Occipital lobe (tissue), 2 donors: Measurements from ENCODE around the gene RNF151. TPM values are rescaled to one million over a fixed set of nuclear protein-coding genes. Genes with fewer than 3 reads are reported as not detected.
A peak's percentile ranks its signal among the peaks of the same experiment; 100 is the strongest.
"Not testable (repeated sequence)": the region's sequence is repeated elsewhere in the genome, so short reads cannot be mapped to it uniquely, and the experiment has no call there.

ENCODE experiments used
- DNase-seq: peaks from one replicate; lab custom pipeline; 2025; lab: John Stamatoyannopoulos, UW
- total RNA-seq: library from RNA; depleted of rRNA; stranded (reverse); fragments of >200 nt; gene quantifications from one replicate; pipeline ENCODE4 v1.2.3, GENCODE V29; 2014

Gene RNF151
- total RNA-seq, 1 donor from 2014 or later = not detected

DNA sequence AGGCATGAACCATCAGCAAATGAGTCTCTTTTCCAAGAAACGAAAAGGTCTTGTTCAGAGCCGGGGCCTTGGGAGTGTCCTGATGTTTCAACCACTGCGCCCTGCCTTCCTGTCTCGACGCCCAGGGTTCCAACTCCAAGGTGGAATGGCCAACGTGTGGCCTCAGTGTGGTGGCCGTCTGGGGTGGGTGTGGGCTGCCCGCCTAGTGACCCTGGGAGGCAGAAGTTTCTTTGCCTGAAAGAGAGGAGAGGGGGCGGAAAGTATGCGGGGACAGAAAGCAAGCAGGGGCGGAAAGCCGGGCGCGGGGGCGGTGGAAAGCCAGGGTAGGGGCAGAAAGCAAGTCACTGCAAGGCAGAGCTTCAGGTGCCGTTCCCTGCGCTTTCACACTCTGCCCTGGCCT is 27.7 kb upstream of the RNF151 start:
- no peak for DNase-seq

- not testable (repeated sequence) for DNase-seq
Observed at GRCh38 chr16:1939833-1940232, 26.8 kb upstream of the RNF151 start.

- no peak for DNase-seq
Observed at GRCh38 chr16:1940273-1941161, 26.1 kb upstream of the RNF151 start.

GRCh38 chr16:1941162-1942046 is 25.3 kb upstream of the RNF151 start:
- no peak for DNase-seq

DNA sequence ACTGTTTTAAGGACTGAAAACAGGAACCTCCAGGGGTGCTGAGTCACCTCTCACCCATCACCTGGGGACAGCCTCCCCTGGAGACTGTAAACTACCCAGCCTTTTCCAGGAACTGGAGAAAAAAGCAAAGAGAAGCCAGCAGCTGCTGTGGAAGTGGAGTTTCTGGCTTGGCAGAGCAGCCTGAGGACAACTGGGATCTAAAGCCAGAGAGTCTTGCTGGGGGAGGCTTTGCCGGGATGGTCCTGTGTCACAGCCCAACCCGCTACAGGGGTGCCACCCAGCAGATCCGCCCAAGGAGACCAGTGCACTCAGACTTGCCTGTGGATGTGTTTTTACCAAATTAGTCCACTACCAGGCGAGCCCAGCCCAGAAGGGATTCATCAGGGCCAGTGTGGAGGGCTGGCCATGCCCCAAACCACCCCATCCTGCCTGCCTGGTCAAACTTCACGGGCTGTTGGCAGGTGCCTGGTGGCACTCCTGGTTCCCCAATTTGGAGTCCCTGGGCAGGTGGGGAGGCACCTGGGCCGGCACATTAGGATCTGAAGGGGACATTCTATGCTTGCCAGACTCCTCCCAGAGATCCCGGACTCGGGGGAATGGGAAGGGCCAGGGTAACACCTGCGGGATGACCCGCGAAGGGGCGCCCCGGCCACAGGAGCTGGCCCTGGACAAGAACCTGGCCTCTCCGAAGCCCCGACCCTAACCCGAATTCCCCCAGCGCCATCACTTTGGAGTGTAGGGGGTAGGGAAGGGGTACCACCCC is 24.4 kb upstream of the RNF151 start:
- DNase-seq = no peak

GRCh38 chr16:1942810-1943726 is 23.6 kb upstream of the RNF151 start, which contains the start of gene MSRB1:
Gene MSRB1 (minus strand): TSS chr16:1943199. CDS start chr16:1943156, 43 bp downstream.
- peak; percentile 98 for DNase-seq

DNA sequence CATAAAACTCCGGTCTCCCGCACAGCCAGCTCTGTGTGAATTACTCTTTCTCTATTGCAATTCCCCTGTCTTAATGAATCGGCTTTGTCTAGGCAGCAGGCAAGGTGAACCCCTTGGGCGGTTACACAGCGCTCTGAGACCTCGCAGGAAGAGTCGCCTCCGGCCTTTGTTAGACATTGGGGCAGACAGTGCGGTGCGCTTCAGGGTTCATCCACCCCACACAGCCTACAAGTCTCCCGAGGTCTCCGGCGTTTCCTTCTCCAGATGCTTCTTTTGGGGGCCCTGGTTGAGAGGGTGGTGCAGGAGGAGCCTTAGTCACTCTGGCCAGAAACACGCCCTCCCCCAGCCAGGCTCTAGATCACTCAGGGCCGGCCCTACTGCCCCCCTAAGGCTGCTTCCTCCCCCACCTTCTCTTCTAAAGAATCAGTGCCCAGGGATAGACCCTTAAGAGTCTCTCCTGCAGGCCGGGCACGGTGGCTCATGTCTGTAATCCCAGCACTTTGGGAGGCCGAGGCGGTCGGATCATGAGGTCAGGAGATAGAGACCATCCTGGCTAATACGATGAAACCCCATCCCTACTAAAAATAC is 21.9 kb upstream of the RNF151 start:
- DNase-seq = no peak

- DNase-seq = no peak
Observed at GRCh38 chr16:1945559-1946391, 20.9 kb upstream of the RNF151 start.

DNA sequence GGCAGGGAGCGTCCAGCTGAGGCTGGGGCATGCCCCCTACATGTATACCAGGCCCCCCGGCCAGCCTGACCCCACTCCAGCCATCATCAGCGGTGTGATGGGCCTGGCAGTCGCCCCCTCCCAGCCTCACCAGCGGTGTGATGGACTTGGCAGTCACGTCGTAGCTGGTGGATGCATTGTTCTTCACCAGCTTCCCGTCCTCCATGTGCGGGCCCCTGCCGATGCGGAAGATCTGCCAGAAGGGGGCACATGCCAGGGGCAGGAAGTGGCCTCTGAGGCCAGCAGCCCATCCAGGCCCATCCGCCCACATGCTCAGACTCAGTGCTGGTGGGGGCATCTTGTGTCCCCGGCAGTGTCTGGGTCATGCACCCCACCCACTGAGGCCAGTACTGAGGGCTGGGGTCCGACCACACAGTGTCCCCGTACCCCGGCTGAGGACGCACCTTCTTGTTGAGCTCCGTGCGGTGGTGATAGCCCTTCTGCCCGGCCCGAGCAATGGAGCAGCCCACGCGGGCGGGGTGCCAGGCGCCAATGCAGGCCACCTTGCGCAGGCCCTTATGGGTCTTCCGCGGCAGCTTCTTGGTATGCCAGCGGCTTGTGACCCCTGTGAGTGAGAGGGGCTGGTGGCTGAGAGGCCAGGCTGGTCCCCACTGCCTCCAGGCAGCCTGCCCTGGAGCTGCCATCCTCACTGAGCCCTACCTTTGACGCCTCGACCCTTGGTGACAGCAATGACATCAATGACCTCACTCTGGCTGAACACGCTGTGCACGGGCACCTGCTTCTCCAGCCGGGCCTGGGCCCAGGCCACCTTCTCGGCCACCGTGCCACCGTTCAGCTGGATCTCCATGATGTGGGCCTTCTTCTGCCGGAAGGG is 19.9 kb upstream of the RNF151 start:
- no peak for DNase-seq

GRCh38 chr16:1947369-1947670 is 19.3 kb upstream of the RNF151 start:
- no peak for DNase-seq

- DNase-seq = no peak
Observed at GRCh38 chr16:1949507-1949906, 17.1 kb upstream of the RNF151 start.

DNA sequence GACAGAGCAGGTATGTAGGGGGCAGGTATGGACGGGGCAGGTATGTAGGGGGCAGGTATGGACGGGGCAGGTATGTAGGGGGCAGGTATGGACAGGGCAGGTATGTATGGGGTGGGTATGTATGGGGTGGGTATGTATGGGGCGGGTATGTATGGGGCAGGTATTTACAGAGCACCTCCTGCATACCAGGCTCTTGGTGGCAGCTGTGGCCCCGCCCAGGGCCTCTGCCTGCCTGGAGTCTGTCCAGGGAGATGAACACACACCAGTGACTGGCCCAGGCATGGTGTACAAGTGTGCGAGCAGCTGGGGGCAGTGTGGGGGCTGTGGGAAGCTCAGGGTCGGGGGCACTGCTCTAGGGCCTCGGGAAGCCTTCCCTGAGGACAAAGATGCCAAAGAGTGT is 16.6 kb upstream of the RNF151 start:
- no peak for DNase-seq

DNA sequence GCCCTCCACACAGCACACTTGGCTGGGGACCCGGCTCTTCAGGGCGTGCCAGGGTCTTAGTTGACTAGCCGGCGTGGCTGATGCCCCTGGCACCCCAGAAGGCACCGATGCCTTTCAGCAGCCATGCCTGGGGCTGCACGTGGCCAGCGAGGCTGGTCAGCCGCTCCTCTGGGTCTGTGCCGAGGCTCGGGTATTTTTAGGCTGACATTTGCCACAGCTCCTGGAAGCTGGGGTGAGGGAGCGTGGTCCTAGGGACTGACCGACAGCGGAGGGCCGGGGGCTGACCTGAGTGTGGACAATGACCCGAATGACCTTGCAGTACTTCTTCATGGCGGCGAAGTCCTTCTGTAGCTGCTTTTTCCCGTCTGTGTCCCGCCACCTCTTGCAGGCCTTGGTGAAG is 16.1 kb upstream of the RNF151 start:
- no peak for DNase-seq

- no peak for DNase-seq
Observed at GRCh38 chr16:1953734-1954133, 12.9 kb upstream of the RNF151 start.

GRCh38 chr16:1957434-1958142 is 9.1 kb upstream of the RNF151 start:
- DNase-seq = not testable (repeated sequence)

DNA sequence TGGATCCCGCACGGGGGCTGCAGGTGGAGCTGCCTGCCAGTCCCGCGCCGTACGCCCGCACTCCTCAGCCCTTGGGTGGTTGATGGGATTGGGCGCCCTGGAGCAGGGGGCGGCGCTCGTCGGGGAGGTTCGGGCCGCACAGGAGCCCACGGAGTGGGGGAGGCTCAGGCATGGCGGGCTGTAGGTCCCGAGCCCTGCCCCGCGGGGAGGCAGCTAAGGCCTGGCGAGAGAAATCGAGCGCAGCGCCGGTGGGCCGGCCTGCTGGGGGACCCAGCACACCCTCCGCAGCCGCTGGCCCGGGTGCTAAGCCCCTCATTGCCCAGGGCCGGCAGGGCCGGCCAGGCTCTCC is 8.5 kb upstream of the RNF151 start:
- DNase-seq = not testable (repeated sequence)

- DNase-seq = no peak
Observed at GRCh38 chr16:1958715-1959268, 7.9 kb upstream of the RNF151 start.
